GM12878 (cell line): ENCODE measurements around the gene ORC4. TPM values are rescaled to one million over a fixed set of nuclear protein-coding genes. Genes with fewer than 3 reads are reported as not detected.
A peak's percentile ranks its signal among the peaks of the same experiment; 100 is the strongest.

ENCODE experiments used
- ATAC-seq: fragments of 200-7000 bp; cut with Tn5 transposase; 3 replicates; pipeline ENCODE4 v1.9.1; 2020; ENCODE audit warnings: mild to moderate bottlenecking, moderate library complexity
- BruUV-seq: library from RNA; stranded (reverse); fragments of 400-500 nt; replicated peaks from 2 replicates; lab custom pipeline; 2021; lab: Mats Ljungman, UMichigan
- CTCF ChIA-PET: fragments of 300-600 bp; sonication (Branson Sonifier 250); formaldehyde crosslinking; extraction: SDS; loops from one replicate; lab custom pipeline; 2021; ENCODE audit warnings: inconsistent platforms; lab: Yijun Ruan, JAX
- POLR2A ChIA-PET: fragments of 350-600 bp; formaldehyde crosslinking; extraction: SDS; loops from one replicate; lab custom pipeline; 2021; ENCODE audit warnings: inconsistent platforms; lab: Charles Lee
- RAD21 ChIA-PET: fragments of 300-600 bp; sonication (Branson Sonifier 250); formaldehyde crosslinking; loops from one replicate; lab custom pipeline; 2023; ENCODE audit warnings: antibody characterized with exemption; ENCODE audit not compliant: unreplicated experiment; lab: Charles Lee
- SMC1A ChIA-PET: fragments of 300-600 bp; sonication (Branson Sonifier 250); formaldehyde crosslinking; loops from one replicate; lab custom pipeline; 2023; ENCODE audit not compliant: unreplicated experiment, uncharacterized antibody; lab: Charles Lee
- DNase-seq: peaks from one replicate; pipeline ENCODE4 v3.0.0-alpha.2; 2011; ENCODE audit warnings: low read depth, low spot score
- FAIRE-seq: peaks from 3 replicates; lab custom pipeline; 2011; peaks lifted over from hg19 to GRCh38; lab: Jason Lieb, UNC
- H2AFZ ChIP-seq: 2 replicates; pipeline ENCODE4 v1.6.0; 2011; ENCODE audit warnings: low read depth, low read length, control low read depth; ENCODE audit not compliant: control insufficient read depth
- H3K27ac ChIP-seq: 2 replicates; pipeline ENCODE4 v1.5.1; 2011; ENCODE audit warnings: control low read depth; ENCODE audit not compliant: control insufficient read depth, insufficient read depth
- H3K27me3 ChIP-seq, 2 experiments: replicated peaks in 1 of 2; 2 replicates each; pipeline versions ENCODE4 v1.6.0 to v1.6.1; 2011; ENCODE audit warnings: low read length in 1 of 2; ENCODE audit not compliant: control insufficient read depth in 2 of 2, insufficient read depth in 2 of 2
- H3K36me3 ChIP-seq, 2 experiments: 2 replicates each; pipeline ENCODE4 v1.5.1; 2011; ENCODE audit warnings: low read length in 1 of 2; ENCODE audit not compliant: control insufficient read depth in 2 of 2, insufficient read depth in 2 of 2
- H3K4me1 ChIP-seq: 2 replicates; pipeline ENCODE4 v1.6.1; 2011; ENCODE audit warnings: mild to moderate bottlenecking, low read length, moderate library complexity, mixed read lengths; ENCODE audit not compliant: control insufficient read depth, insufficient read depth
- H3K4me2 ChIP-seq: 2 replicates; pipeline ENCODE4 v1.6.0; 2011; ENCODE audit warnings: control low read depth; ENCODE audit not compliant: control insufficient read depth, insufficient read depth
- H3K4me3 ChIP-seq: fragments of 200-600 bp; sonication (generic); 2 replicates; pipeline ENCODE4 v1.5.1; 2016
- H3K79me2 ChIP-seq: 2 replicates; pipeline ENCODE4 v1.6.0; 2011; ENCODE audit warnings: low read length; ENCODE audit not compliant: control insufficient read depth, insufficient read depth
- H3K9ac ChIP-seq: 2 replicates; pipeline ENCODE4 v1.8.0; 2011; ENCODE audit warnings: low read length, control low read depth, mixed read lengths; ENCODE audit not compliant: control insufficient read depth, insufficient read depth
- H3K9me3 ChIP-seq: replicated peaks from 3 replicates; pipeline ENCODE4 v1.5.1; 2011; ENCODE audit warnings: mild to moderate bottlenecking, low read length; ENCODE audit not compliant: control insufficient read depth, insufficient read depth
- H4K20me1 ChIP-seq: 2 replicates; pipeline ENCODE4 v1.6.0; 2011; ENCODE audit not compliant: control insufficient read depth, insufficient read depth
- FOXM1 ChIP-seq: IDR thresholded peaks from 2 replicates; pipeline ENCODE4 v1.6.1; 2012; ENCODE audit warnings: low read depth, mild to moderate bottlenecking, inconsistent platforms, low read length, moderate library complexity
- GABPA ChIP-seq: IDR thresholded peaks from 2 replicates; pipeline ENCODE4 v1.6.1; 2014; ENCODE audit warnings: antibody characterized with exemption, low read depth, mild to moderate bottlenecking, inconsistent platforms
- HDGF ChIP-seq: fragments of 450-650 bp; IDR thresholded peaks from 2 replicates; pipeline ENCODE4 v1.6.1; 2016; ENCODE audit warnings: antibody characterized with exemption
- MEF2A ChIP-seq: IDR thresholded peaks from 2 replicates; pipeline ENCODE4 v1.6.1; 2011; ENCODE audit warnings: low read depth, mild to moderate bottlenecking, low read length, moderate library complexity; ENCODE audit not compliant: insufficient read depth
- RAD21 ChIP-seq: IDR thresholded peaks from 2 replicates; pipeline ENCODE4 v1.6.1; 2011; ENCODE audit warnings: mild to moderate bottlenecking, low read depth, low read length, moderate library complexity; ENCODE audit not compliant: insufficient read depth
- SMC3 ChIP-seq: IDR thresholded peaks from 2 replicates; pipeline ENCODE4 v1.6.1; 2011; ENCODE audit warnings: low read length, improper control_type of control experiment, borderline replicate concordance
- TCF7 ChIP-seq: IDR thresholded peaks from 2 replicates; pipeline ENCODE4 v1.6.1; 2014; ENCODE audit warnings: antibody characterized with exemption, borderline replicate concordance
- WRNIP1 ChIP-seq: IDR thresholded peaks from 2 replicates; pipeline ENCODE4 v1.6.1; 2011; ENCODE audit warnings: low read depth, low read length, improper control_type of control experiment, borderline replicate concordance
- ZNF274 ChIP-seq: IDR thresholded peaks from one replicate; pipeline ENCODE4 v1.8.0; 2011; ENCODE audit not compliant: insufficient read length, insufficient read depth
- WGBS: methylation state at CpG from one replicate; pipeline ENCODE4 v1.1.6; 2016; ENCODE audit warnings: low lambda C conversion rate; ENCODE audit not compliant: insufficient replicate concordance, insufficient coverage; ENCODE audit errors: missing lambda C conversion rate; 5-methylcytosine and 5-hydroxymethylcytosine counted together
- in situ Hi-C: fragments of 300-500 bp; cut with MboI; formaldehyde crosslinking; loops from 9 replicates; pipeline ENCODE4 v1.14.3; 2018; ENCODE audit warnings: mixed read lengths
- intact Hi-C: fragments of 100-400 bp; cut with micrococcal nuclease; formaldehyde crosslinking; loops from one replicate; pipeline ENCODE4 v1.14.2; 2022; ENCODE audit not compliant: unreplicated experiment
- polyA plus RNA-seq, 11 experiments: library from polyadenylated mRNA; depleted of rRNA in 4 of 11; unstranded in 6 of 11; stranded (reverse) in 5 of 11; fragments of >200 nt; fragmentation: Nextera tagmentation in 4 of 11; fragmentation: Illumina TruSeq in 1 of 11; extraction: Ambion mirVana in 4 of 11; extraction: Trizol in 1 of 11; gene quantifications; 1 replicate in 1 of 11; 2 replicates in 10 of 11; pipeline versions ENCODE4 v1.2.1 to v1.2.3, GENCODE V29; 2011 to 2016; ENCODE audit warnings: inconsistent platforms in 2 of 11, missing spikeins in 2 of 11, low read depth in 1 of 11
- total RNA-seq, 4 experiments: library from RNA; depleted of rRNA in 3 of 4; stranded (reverse); fragments of >200 nt in 3 of 4; fragmentation: Illumina TruSeq in 1 of 4; extraction: Trizol in 1 of 4; gene quantifications; 2 replicates each; pipeline versions ENCODE4 v1.2.1 to v1.2.3, GENCODE V29; 2013 to 2021
- TF ChIP-seq, protein P1 (sequence below): fragments of 450-650 bp; IDR thresholded peaks from 2 replicates; pipeline ENCODE4 v1.6.1; 2017; ENCODE audit warnings: borderline replicate concordance
- TF ChIP-seq, protein P2 (sequence below), 3 experiments: IDR thresholded peaks in 2 of 3; conservative IDR thresholded peaks in 1 of 3; 2 replicates each; pipeline ENCODE4 v1.5.1; 2011; ENCODE audit warnings: low read depth in 3 of 3, low read length in 3 of 3, mild to moderate bottlenecking in 3 of 3, control low read depth in 2 of 3, moderate library complexity in 2 of 3, inconsistent platforms in 1 of 3, mixed read lengths in 1 of 3; ENCODE audit not compliant: control insufficient read depth in 2 of 3, insufficient read depth in 1 of 3; ENCODE audit errors: extremely low read depth in 1 of 3

ORC4 gene
- total and polyA plus RNA-seq, 10 of the 15 experiments (the other 5 are each of a cell fraction or from before 2014, with no cell fraction given) = 25.7 to 71.3 (median 52.1) TPM

DNA sequence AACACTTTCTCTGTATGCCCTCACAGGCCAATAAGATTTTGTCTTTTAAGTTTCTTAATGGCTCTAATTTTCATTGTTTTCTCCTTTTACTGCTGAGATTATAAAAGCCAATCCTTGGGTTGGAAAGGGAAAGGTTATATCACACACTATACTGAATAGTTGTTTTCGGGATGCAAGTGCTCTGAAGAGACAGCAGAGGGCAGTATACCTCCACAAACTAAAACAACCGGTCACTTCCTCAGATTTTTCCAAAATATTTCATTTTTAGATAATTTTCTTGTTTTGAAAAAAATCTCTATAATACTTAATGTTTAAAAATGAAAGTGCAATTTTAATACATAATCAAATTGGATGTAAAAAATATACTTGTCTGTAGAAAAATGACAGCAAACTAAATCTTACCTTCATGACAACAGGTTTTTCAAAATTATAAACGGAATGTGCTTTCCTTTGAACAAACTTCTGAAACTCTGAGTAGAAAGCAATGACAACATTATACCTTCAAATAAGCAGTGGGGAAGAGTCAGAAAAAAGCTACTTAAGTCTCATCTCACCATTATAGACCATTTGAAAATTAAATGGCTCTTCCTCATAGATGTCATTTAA, 82.7 kb downstream of the ORC4 start:
- SMC1A ChIA-PET = interaction anchor here (0.5 to 4.9 kb wide), 5 partner anchors 10 to 1113 kb away, joined by 3 to 48 read pairs (median 3); no protein-coding TSS in a partner anchor

More for the DNA sequence above, 82.7 kb downstream of the ORC4 start:
- POLR2A ChIA-PET = no interaction called here
- peak; percentile 74 for FAIRE-seq
- RAD21 ChIA-PET = interaction anchor here (3.0 kb wide), 1 partner anchor 571 kb away, joined by 21 read pairs; no protein-coding TSS in a partner anchor
- CTCF ChIA-PET = interaction anchor here (0.7 to 3.9 kb wide), 5 partner anchors 10 to 1053 kb away, joined by 3 to 52 read pairs (median 4); no protein-coding TSS in a partner anchor
- no TSS peak for BruUV-seq
- Histone ChIP-seq H3K36me3 (peaks cover 0 to 2% of the 10 kb centered on the region in 2 experiments; a peak in 1 of 4 replicates), H3K4me1 (no peaks in the 10 kb centered on the region), H3K4me3 (no peak overlapping the region), H2AFZ (no peak overlapping the region), H4K20me1 (no peaks in the 10 kb centered on the region), H3K9me3 (no peaks in the 10 kb centered on the region), H3K79me2 (no peaks in the 10 kb centered on the region), H3K27me3 (no peaks in the 10 kb centered on the region), H3K9ac (no peak overlapping the region), H3K27ac (no peak overlapping the region), H3K4me2 (no peak overlapping the region)
- in situ Hi-C loops (loop anchor here (5.0 kb wide), 1 partner anchor 1054 kb away; no protein-coding TSS in a partner anchor), intact Hi-C loops (loop anchor here (1.0 to 10.0 kb wide), 4 partner anchors 264 to 1053 kb away; partner anchors contain the start of gene EPC2)
- DNase-seq = no peak
- peak; percentile 77 for ATAC-seq
- 33% methylated on average over 3 of the region's 3 CpGs for WGBS
- TF ChIP-seq GABPA = no peak
- no peak for TF ChIP-seq ZNF274
- TF ChIP-seq RAD21 = peak; percentile 78
- no peak for TF ChIP-seq HDGF
- TF ChIP-seq FOXM1 = 0 out of 2 replicates have a peak, but pooled peaks have one; percentile 25
- TF ChIP-seq TCF7 = no peak
- peak; percentile 76; the same call in 1 of the 2 replicates for TF ChIP-seq SMC3
- TF ChIP-seq, protein P1, sequence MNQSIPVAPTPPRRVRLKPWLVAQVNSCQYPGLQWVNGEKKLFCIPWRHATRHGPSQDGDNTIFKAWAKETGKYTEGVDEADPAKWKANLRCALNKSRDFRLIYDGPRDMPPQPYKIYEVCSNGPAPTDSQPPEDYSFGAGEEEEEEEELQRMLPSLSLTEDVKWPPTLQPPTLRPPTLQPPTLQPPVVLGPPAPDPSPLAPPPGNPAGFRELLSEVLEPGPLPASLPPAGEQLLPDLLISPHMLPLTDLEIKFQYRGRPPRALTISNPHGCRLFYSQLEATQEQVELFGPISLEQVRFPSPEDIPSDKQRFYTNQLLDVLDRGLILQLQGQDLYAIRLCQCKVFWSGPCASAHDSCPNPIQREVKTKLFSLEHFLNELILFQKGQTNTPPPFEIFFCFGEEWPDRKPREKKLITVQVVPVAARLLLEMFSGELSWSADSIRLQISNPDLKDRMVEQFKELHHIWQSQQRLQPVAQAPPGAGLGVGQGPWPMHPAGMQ = no peak
- TF ChIP-seq WRNIP1 = no peak
- no peak for TF ChIP-seq MEF2A
- TF ChIP-seq, protein P2, sequence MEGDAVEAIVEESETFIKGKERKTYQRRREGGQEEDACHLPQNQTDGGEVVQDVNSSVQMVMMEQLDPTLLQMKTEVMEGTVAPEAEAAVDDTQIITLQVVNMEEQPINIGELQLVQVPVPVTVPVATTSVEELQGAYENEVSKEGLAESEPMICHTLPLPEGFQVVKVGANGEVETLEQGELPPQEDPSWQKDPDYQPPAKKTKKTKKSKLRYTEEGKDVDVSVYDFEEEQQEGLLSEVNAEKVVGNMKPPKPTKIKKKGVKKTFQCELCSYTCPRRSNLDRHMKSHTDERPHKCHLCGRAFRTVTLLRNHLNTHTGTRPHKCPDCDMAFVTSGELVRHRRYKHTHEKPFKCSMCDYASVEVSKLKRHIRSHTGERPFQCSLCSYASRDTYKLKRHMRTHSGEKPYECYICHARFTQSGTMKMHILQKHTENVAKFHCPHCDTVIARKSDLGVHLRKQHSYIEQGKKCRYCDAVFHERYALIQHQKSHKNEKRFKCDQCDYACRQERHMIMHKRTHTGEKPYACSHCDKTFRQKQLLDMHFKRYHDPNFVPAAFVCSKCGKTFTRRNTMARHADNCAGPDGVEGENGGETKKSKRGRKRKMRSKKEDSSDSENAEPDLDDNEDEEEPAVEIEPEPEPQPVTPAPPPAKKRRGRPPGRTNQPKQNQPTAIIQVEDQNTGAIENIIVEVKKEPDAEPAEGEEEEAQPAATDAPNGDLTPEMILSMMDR (IDR thresholded peaks at IDR 0.05 in 2 of 3, conservative IDR thresholded peaks at IDR 0.05 in 1 of 3; ENCODE audit: control insufficient read depth in 2 of 3, extremely low read depth in 1 of 3, insufficient read depth in 1 of 3, low read depth in 3 of 3, low read length in 3 of 3) = peak; percentile 75 to 80 (median 79)
